Smooth muscle cell (in vitro differentiated cells): ENCODE data around the gene SPINK4. TPM values are rescaled to one million over a fixed set of nuclear protein-coding genes. Genes with fewer than 3 reads are reported as not detected.

Source experiments
- DNase-seq: peaks from one replicate; lab custom pipeline; 2025; ENCODE audit not compliant: unreplicated experiment; lab: John Stamatoyannopoulos, UW
- H2AFZ ChIP-seq: fragments of 200-600 bp; sonication (generic); 2 replicates; pipeline ENCODE4 v1.6.0; 2016; ENCODE audit warnings: antibody characterized with exemption, low read depth, mild to moderate bottlenecking
- H3F3A ChIP-seq: fragments of 200-600 bp; sonication (generic); 2 replicates; pipeline ENCODE4 v1.6.0; 2017; ENCODE audit warnings: antibody characterized with exemption, low read depth
- H3K27ac ChIP-seq: fragments of 200-600 bp; sonication (generic); 2 replicates; pipeline ENCODE4 v1.5.1; 2016; ENCODE audit warnings: low read depth, mild to moderate bottlenecking
- H3K27me3 ChIP-seq: fragments of 200-600 bp; sonication (generic); 2 replicates; pipeline ENCODE4 v1.6.1; 2016; ENCODE audit warnings: low read depth, mild to moderate bottlenecking
- H3K36me3 ChIP-seq: fragments of 200-600 bp; sonication (generic); 2 replicates; pipeline ENCODE4 v1.5.1; 2016; ENCODE audit warnings: low read depth
- H3K4me1 ChIP-seq: fragments of 200-600 bp; sonication (generic); 2 replicates; pipeline ENCODE4 v1.5.1; 2016; ENCODE audit warnings: low read depth
- H3K4me2 ChIP-seq: fragments of 200-600 bp; sonication (generic); 2 replicates; pipeline ENCODE4 v1.6.0; 2016; ENCODE audit warnings: mild to moderate bottlenecking
- H3K4me3 ChIP-seq: fragments of 200-600 bp; sonication (generic); 2 replicates; pipeline ENCODE4 v1.5.1; 2016; ENCODE audit warnings: mild to moderate bottlenecking
- H3K79me2 ChIP-seq: fragments of 200-600 bp; sonication (generic); 2 replicates; pipeline ENCODE4 v1.6.0; 2016; ENCODE audit warnings: low read depth, mild to moderate bottlenecking
- H3K9ac ChIP-seq: fragments of 200-600 bp; sonication (generic); 2 replicates; pipeline ENCODE4 v1.6.0; 2016; ENCODE audit warnings: low read depth
- H3K9me3 ChIP-seq: fragments of 200-600 bp; sonication (generic); replicated peaks from 2 replicates; pipeline ENCODE4 v1.5.1; 2016; ENCODE audit warnings: low read depth
- H4K20me1 ChIP-seq: fragments of 200-600 bp; sonication (generic); 2 replicates; pipeline ENCODE4 v1.6.0; 2016; ENCODE audit warnings: low read depth
- CTCF ChIP-seq: fragments of 200-600 bp; sonication (generic); IDR thresholded peaks from 2 replicates; pipeline ENCODE4 v1.5.1; 2017; ENCODE audit warnings: borderline replicate concordance, mild to moderate bottlenecking, antibody characterized with exemption; ENCODE audit not compliant: insufficient read depth, poor library complexity, severe bottlenecking
- WGBS: methylation state at CpG from one replicate; pipeline ENCODE4 v1.1.7; 2016; ENCODE audit warnings: low lambda C conversion rate; 5-methylcytosine and 5-hydroxymethylcytosine counted together
- polyA plus RNA-seq: library from polyadenylated mRNA; unstranded; fragments of >200 nt; fragmentation: Nextera tagmentation; extraction: Ambion mirVana; gene quantifications from 2 replicates; pipeline ENCODE4 v1.2.1, GENCODE V29; 2016
- total RNA-seq: library from RNA; depleted of rRNA; stranded (reverse); fragments of >200 nt; gene quantifications from 2 replicates; pipeline ENCODE4 v1.2.3, GENCODE V29; 2014

SPINK4 gene
- total and polyA plus RNA-seq, 2 experiments from 2014 or later, result not detected

- no peaks in the 10 kb centered on the region for H4K20me1 ChIP-seq
- no peaks in the 10 kb centered on the region for H3K79me2 ChIP-seq
- 91% methylated on average over 5 of the region's 5 CpGs for WGBS
- no peak overlapping the region for H3K4me3 ChIP-seq
- TF ChIP-seq CTCF, result no peak
- H3K9ac ChIP-seq, result no peak overlapping the region
- H3K27ac ChIP-seq, result no peak overlapping the region
- H3K4me1 ChIP-seq, result no peaks in the 10 kb centered on the region
- DNase-seq, result no peak
- no peak overlapping the region for H2AFZ ChIP-seq
- H3K36me3 ChIP-seq, result no peaks in the 10 kb centered on the region
- H3F3A ChIP-seq, result no peaks in the 10 kb centered on the region
- no peak overlapping the region for H3K4me2 ChIP-seq
- H3K27me3 ChIP-seq, result no peaks in the 10 kb centered on the region
- no peaks in the 10 kb centered on the region for H3K9me3 ChIP-seq
Observed at GRCh38 chr9:33241298-33241697, 1.3 kb downstream of the SPINK4 start.

- no peak overlapping the region for H3K9ac ChIP-seq
- no peak for TF ChIP-seq CTCF
- no peak overlapping the region for H2AFZ ChIP-seq
Observed at GRCh38 chr9:33242609-33243134, 2.7 kb downstream of the SPINK4 start.

DNA sequence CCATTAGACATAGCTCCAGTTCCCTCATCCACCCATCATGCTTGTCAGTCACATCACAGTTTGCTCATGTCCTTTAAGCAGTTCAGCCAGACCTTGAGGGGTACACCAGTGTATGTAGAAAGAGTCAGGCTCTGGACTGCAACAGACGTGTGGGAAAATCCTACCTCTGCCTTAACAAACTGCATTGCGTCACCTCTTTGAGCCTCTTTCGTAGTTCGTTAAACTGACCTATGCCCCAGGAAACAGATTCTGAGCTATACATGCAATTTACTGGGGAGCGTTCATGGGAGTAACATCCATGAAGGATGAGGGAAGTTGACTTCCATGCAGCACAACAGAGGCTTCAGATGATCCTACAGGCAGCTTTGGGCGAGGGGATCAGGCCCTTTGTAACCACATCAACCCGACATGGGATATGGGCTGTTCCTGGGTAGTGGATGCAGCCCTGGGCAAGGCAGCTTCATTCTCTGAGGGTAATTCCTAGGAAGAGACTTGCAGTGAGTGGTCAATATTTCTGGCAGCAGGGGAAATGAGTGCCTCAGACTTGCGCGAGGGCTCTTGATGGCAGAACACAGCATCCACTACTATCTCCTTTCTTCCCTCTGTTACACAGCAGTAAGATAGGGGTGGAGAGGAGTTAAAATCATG lies 4.3 kb downstream of the SPINK4 start:
- Histone ChIP-seq H3K27me3 (no peaks in the 10 kb centered on the region), H2AFZ (no peak overlapping the region), H3K4me2 (no peak overlapping the region), H3K27ac (no peak overlapping the region), H3K9me3 (no peaks in the 10 kb centered on the region), H4K20me1 (no peaks in the 10 kb centered on the region), H3K4me1 (no peaks in the 10 kb centered on the region), H3K9ac (no peak overlapping the region), H3K79me2 (no peaks in the 10 kb centered on the region), H3K4me3 (no peak overlapping the region), H3K36me3 (no peaks in the 10 kb centered on the region), H3F3A (no peaks in the 10 kb centered on the region)
- DNase-seq, result no peak
- 93% methylated on average over 9 of the region's 9 CpGs for WGBS
- no peak for TF ChIP-seq CTCF

More at GRCh38 chr9:33242609-33243134, 2.7 kb downstream of the SPINK4 start:
- Histone ChIP-seq H4K20me1 (no peaks in the 10 kb centered on the region), H3K36me3 (no peaks in the 10 kb centered on the region), H3K4me3 (no peak overlapping the region), H3K79me2 (no peaks in the 10 kb centered on the region), H3K27me3 (no peaks in the 10 kb centered on the region), H3F3A (no peaks in the 10 kb centered on the region), H3K9me3 (no peaks in the 10 kb centered on the region), H3K27ac (no peak overlapping the region), H3K4me1 (no peaks in the 10 kb centered on the region), H3K4me2 (no peak overlapping the region)
- 89% methylated on average over 6 of the region's 6 CpGs for WGBS
- DNase-seq, result no peak

DNA sequence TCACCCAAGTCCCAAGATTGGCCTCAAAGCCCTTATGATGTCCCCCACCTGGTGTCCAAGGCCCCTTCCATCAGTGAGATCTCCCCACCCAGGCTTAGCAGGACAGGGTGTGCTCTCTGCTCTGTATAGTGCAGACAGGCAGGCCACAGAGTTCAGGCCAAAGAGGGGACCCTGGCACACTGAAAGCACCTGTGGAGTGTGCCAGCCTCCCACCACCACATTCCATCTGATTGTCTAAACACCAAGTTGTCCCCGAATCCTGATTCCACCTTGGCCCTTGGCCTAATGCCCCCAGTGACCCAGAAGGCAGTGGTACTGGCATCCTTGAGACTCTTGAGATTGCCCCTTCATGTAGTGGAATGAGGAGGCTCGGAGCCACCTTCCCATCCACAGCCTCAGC lies 5.4 kb downstream of the SPINK4 start:
- WGBS, result 94% methylated on average over 2 of the region's 2 CpGs

More for the DNA sequence above, 5.4 kb downstream of the SPINK4 start:
- Histone ChIP-seq H3K4me2 (no peak overlapping the region), H3F3A (no peaks in the 10 kb centered on the region), H2AFZ (no peak overlapping the region), H3K27me3 (no peaks in the 10 kb centered on the region), H4K20me1 (no peaks in the 10 kb centered on the region), H3K79me2 (no peaks in the 10 kb centered on the region), H3K9ac (no peak overlapping the region), H3K27ac (no peak overlapping the region), H3K4me1 (no peaks in the 10 kb centered on the region), H3K9me3 (no peaks in the 10 kb centered on the region), H3K4me3 (no peak overlapping the region), H3K36me3 (no peaks in the 10 kb centered on the region)
- TF ChIP-seq CTCF, result no peak
- DNase-seq, result no peak
